B cell (primary cell): ENCODE results near the gene ACR.

Experiments used
- EZH2 ChIP-seq: IDR thresholded peaks from 2 replicates; pipeline ENCODE4 v1.6.1; 2012; ENCODE audit warnings: borderline replicate concordance, low read depth, mild to moderate bottlenecking, moderate library complexity, low read length; ENCODE audit not compliant: insufficient read depth, poor library complexity, severe bottlenecking
- TF ChIP-seq, protein P1 (sequence below): fragments of 200-600 bp; IDR thresholded peaks from one replicate; pipeline ENCODE4 v1.8.0; 2022; ENCODE audit warnings: antibody characterized with exemption, mild to moderate bottlenecking

DNA sequence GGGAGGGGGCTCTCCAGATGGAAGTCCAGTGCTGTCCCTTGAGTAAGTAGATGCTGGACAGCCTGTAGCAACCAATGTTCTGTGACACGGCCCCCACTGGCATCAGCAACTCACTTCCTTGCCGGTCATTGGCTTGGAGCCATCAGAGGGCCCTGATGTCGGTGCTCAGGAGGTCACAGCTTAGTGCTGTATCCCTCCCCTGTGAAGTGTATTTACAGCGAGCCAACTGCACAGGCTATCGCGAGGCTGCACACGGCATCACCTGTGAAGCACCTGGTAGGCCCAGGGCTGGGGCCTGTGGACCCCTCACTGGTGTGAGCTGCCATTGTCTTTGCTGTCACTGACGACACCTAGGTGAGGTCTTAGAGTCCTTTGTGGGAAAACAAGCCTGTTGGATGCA is 13.4 kb upstream of the ACR start:
- TF ChIP-seq, protein P1, sequence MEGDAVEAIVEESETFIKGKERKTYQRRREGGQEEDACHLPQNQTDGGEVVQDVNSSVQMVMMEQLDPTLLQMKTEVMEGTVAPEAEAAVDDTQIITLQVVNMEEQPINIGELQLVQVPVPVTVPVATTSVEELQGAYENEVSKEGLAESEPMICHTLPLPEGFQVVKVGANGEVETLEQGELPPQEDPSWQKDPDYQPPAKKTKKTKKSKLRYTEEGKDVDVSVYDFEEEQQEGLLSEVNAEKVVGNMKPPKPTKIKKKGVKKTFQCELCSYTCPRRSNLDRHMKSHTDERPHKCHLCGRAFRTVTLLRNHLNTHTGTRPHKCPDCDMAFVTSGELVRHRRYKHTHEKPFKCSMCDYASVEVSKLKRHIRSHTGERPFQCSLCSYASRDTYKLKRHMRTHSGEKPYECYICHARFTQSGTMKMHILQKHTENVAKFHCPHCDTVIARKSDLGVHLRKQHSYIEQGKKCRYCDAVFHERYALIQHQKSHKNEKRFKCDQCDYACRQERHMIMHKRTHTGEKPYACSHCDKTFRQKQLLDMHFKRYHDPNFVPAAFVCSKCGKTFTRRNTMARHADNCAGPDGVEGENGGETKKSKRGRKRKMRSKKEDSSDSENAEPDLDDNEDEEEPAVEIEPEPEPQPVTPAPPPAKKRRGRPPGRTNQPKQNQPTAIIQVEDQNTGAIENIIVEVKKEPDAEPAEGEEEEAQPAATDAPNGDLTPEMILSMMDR: no peak
- TF ChIP-seq EZH2: no peak
